CD4-positive, alpha-beta T cell (primary cell): ENCODE results near the gene ZNF584. TPM values are rescaled to one million over a fixed set of nuclear protein-coding genes. Genes with fewer than 3 reads are reported as not detected.

ENCODE experiments used
- ATAC-seq: fragments of 200-7000 bp; cut with Tn5 transposase; one replicate; pipeline ENCODE4 v1.10.0; 2022; ENCODE audit warnings: mild to moderate bottlenecking; ENCODE audit not compliant: poor library complexity
- CTCF ChIA-PET: fragments of 350-600 bp; sonication (Branson Sonifier 250); formaldehyde crosslinking; loops from one replicate; lab custom pipeline; 2021; ENCODE audit warnings: antibody characterized with exemption, inconsistent platforms; lab: Charles Lee
- POLR2A ChIA-PET: fragments of 350-600 bp; sonication (Branson Sonifier 250); formaldehyde crosslinking; loops from one replicate; lab custom pipeline; 2021; ENCODE audit warnings: antibody characterized with exemption, inconsistent platforms; lab: Charles Lee
- DNase-seq, 14 experiments: peaks; one replicate each; pipeline ENCODE4 v3.0.0-alpha.2; 2013 to 2020; ENCODE audit warnings: mixed read lengths in 2 of 14
- H3K27ac ChIP-seq, 2 donors: one replicate each; pipeline versions ENCODE4 v1.5.1 to v1.7.0; 2013; ENCODE audit warnings: low read length in 2 of 2, low read depth in 1 of 2, mild to moderate bottlenecking in 1 of 2
- H3K27me3 ChIP-seq, 2 experiments: 1 replicate in 1 of 2; 2 replicates in 1 of 2; pipeline versions ENCODE4 v1.6.1 to v1.7.0; 2013; ENCODE audit warnings: low read length in 2 of 2, control low read depth in 1 of 2, mild to moderate bottlenecking in 1 of 2, moderate library complexity in 1 of 2; ENCODE audit not compliant: insufficient read depth in 2 of 2, control insufficient read depth in 1 of 2
- H3K36me3 ChIP-seq: one replicate; pipeline ENCODE4 v1.6.1; 2013; ENCODE audit warnings: low read length, control low read depth; ENCODE audit not compliant: insufficient read depth
- H3K4me1 ChIP-seq: one replicate; pipeline ENCODE4 v1.6.1; 2013; ENCODE audit warnings: low read length, control low read depth; ENCODE audit not compliant: insufficient read depth
- H3K4me3 ChIP-seq: one replicate; pipeline ENCODE4 v1.5.1; 2013; ENCODE audit warnings: mild to moderate bottlenecking, low read length, moderate library complexity
- H3K9me3 ChIP-seq, 2 experiments: 1 replicate in 1 of 2; 2 replicates in 1 of 2; pipeline versions ENCODE4 v1.6.1 to v1.7.0; 2013; ENCODE audit warnings: low read length in 2 of 2, mild to moderate bottlenecking in 2 of 2, control low read depth in 1 of 2, moderate library complexity in 1 of 2; ENCODE audit not compliant: control insufficient read depth in 1 of 2, insufficient read depth in 1 of 2
- H3K27ac Mint-ChIP-seq: one replicate; pipeline ENCODE4 v1.8.0; 2020; ENCODE audit warnings: mixed read lengths
- H3K27me3 Mint-ChIP-seq: one replicate; pipeline ENCODE4 v1.8.0; 2021; ENCODE audit warnings: mixed read lengths
- H3K36me3 Mint-ChIP-seq: one replicate; pipeline ENCODE4 v1.8.0; 2021; ENCODE audit warnings: low read depth, mixed read lengths
- H3K4me1 Mint-ChIP-seq: one replicate; pipeline ENCODE4 v1.8.0; 2021; ENCODE audit warnings: low read depth, mixed read lengths
- H3K4me3 Mint-ChIP-seq: one replicate; pipeline ENCODE4 v1.8.0; 2020; ENCODE audit warnings: mild to moderate bottlenecking, mixed read lengths
- H3K9me3 Mint-ChIP-seq: one replicate; pipeline ENCODE4 v1.8.0; 2020; ENCODE audit warnings: mixed read lengths
- intact Hi-C, 2 experiments: fragments of 100-400 bp; cut with DNase I in 1 of 2; cut with micrococcal nuclease in 1 of 2; formaldehyde crosslinking; loops; one replicate each; pipeline versions ENCODE4 v1.15.1 to v1.9.0; 2023 to 2025; cut with DNase I, micrococcal nuclease
- total RNA-seq, 174 experiments: library from RNA in 2 of 174; stranded (reverse) in 2 of 174; gene quantifications; one replicate each; pipeline ENCODE4 v1.2.3 and lab custom pipeline; 2021 to 2026
- TF ChIP-seq, protein P1 (sequence below): fragments of 200-600 bp; IDR thresholded peaks from one replicate; pipeline ENCODE4 v1.8.0; 2022; ENCODE audit warnings: antibody characterized with exemption, mild to moderate bottlenecking

ZNF584 gene
- total RNA-seq, 2 experiments from 2014 or later = 1.7 to 1.8 TPM

DNA sequence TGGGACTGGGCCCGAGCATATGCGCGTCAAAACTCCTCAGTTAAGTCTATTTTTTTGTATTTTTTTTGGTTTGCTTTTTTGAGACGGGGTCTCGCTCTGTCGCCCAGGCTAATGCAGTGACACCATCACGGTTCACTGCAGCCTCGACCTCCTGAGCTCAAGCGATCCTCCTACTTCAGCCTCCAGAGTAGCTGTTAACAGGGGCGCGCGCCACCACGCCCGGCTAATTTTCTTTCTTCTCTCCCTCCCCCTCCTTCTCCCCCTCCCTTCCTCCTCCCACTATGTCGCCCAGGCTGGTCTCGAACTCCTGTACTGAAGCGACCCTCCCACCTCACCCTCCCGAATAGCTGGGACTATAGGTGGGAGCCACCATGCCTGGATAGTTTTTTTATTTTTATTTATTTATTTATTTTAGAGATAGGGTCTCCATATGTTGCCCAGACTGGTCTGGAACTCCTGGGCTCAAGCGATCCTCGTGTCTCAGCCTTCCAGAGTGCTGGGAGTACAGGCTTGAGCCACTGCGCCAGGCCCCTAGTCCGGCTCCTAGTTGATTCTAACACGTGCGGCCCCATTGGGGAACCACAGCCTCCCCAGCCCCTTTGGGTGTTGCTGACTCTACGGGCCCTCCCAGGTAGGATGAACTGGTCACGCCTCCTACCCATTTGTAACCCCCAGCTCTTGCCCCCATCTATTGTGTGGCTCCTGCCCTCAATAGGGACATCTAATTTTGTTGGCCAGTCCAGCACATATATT, 26.8 kb upstream of the ZNF584 start:
- H3K27me3 ChIP-seq = no peaks in the 10 kb centered on the region
- TF ChIP-seq, protein P1, sequence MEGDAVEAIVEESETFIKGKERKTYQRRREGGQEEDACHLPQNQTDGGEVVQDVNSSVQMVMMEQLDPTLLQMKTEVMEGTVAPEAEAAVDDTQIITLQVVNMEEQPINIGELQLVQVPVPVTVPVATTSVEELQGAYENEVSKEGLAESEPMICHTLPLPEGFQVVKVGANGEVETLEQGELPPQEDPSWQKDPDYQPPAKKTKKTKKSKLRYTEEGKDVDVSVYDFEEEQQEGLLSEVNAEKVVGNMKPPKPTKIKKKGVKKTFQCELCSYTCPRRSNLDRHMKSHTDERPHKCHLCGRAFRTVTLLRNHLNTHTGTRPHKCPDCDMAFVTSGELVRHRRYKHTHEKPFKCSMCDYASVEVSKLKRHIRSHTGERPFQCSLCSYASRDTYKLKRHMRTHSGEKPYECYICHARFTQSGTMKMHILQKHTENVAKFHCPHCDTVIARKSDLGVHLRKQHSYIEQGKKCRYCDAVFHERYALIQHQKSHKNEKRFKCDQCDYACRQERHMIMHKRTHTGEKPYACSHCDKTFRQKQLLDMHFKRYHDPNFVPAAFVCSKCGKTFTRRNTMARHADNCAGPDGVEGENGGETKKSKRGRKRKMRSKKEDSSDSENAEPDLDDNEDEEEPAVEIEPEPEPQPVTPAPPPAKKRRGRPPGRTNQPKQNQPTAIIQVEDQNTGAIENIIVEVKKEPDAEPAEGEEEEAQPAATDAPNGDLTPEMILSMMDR = no peak
- DNase-seq = peak in 1 of 14 experiments; percentile 42
- peak overlapping the region; percentile 82 for H3K4me3 ChIP-seq
- no peak for ATAC-seq
- no peaks in the 10 kb centered on the region for H3K36me3 ChIP-seq
- no peaks in the 10 kb centered on the region for H3K27me3 Mint-ChIP-seq
- H3K27ac Mint-ChIP-seq = peak overlapping the region; percentile 86
- H3K4me1 Mint-ChIP-seq = peaks cover 37% of the 10 kb centered on the region
- intact Hi-C loops = loop anchor here (1.0 to 2.0 kb wide), 5 partner anchors 19 to 95 kb away; partner anchors contain the start of genes ZNF446 (in 1 of the 2), ZNF497 (in 1 of the 2), ZNF584 (in 1 of the 2) and ZSCAN22 (in 1 of the 2)
- CTCF ChIA-PET = interaction anchor here (1.0 to 1.4 kb wide), 2 partner anchors 133 to 139 kb away, joined by 4 read pairs; partner anchors contain the start of gene ZBTB45
- H3K9me3 Mint-ChIP-seq = no peaks in the 10 kb centered on the region
- H3K4me1 ChIP-seq = peaks cover 51% of the 10 kb centered on the region
- POLR2A ChIA-PET = interaction anchor here (0.9 to 2.7 kb wide), 5 partner anchors 19 to 173 kb away, joined by 3 to 21 read pairs (median 3); partner anchors contain the start of genes CHMP2A, ZNF132, ZNF497 and ZNF584
- H3K27ac ChIP-seq = peak overlapping the region; percentile 76 to 92
- H3K9me3 ChIP-seq = no peaks in the 10 kb centered on the region
- peak overlapping the region; percentile 92 for H3K4me3 Mint-ChIP-seq
- H3K36me3 Mint-ChIP-seq = peaks cover 10% of the 10 kb centered on the region

DNA sequence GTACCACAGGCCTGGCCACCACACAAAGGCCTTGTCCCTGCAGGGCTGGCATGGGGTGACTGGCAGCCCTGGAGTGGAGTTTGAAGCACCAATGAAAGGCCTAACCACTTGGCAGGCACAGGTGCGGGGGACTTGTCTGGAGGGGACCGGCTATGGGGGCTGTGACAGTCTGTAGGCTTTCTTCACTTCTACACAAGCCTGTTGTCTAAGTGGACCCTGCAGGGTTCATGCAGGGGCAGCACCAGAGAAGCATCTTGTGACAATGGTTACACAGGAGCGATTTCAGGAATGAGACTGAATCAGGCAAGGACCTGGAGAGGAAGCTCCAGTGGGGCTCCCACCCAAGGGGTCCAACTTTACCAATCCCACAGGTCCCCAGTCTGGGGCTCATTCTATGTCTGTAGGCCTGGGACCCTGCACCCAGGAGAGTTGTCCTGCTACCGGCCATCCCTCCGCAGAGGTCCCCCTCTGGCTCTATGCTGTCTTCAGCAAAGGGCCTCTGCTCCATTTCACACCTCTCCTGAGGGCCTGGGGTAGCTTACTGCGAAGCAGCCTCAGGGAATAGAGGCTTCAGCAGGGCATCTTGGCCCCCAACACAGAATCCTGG, 25.3 kb upstream of the ZNF584 start:
- CTCF ChIA-PET = no interaction called here

More for the DNA sequence above, 25.3 kb upstream of the ZNF584 start:
- Mint-ChIP-seq H3K27me3 (no peaks in the 10 kb centered on the region), H3K36me3 (peaks cover 24% of the 10 kb centered on the region), H3K27ac (peak overlapping the region; percentile 86), H3K4me1 (peaks cover 49% of the 10 kb centered on the region), H3K9me3 (no peaks in the 10 kb centered on the region), H3K4me3 (peak overlapping the region; percentile 45)
- TF ChIP-seq, protein P1 = no peak
- H3K4me3 ChIP-seq = no peak overlapping the region
- H3K4me1 ChIP-seq = peaks cover 58% of the 10 kb centered on the region
- DNase-seq (peak in 1 of 14 experiments; percentile 22), ATAC-seq (no peak)
- no peaks in the 10 kb centered on the region for H3K9me3 ChIP-seq
- H3K36me3 ChIP-seq = peaks cover 2% of the 10 kb centered on the region
- intact Hi-C loops = no loop called here
- no peak overlapping the region for H3K27ac ChIP-seq
- POLR2A ChIA-PET = interaction anchor here (2.7 kb wide), 1 partner anchor 20 kb away, joined by 21 read pairs; the partner anchor contains the start of gene ZNF497
- H3K27me3 ChIP-seq = no peaks in the 10 kb centered on the region
